ENCODE data around the gene ZCRB1.
A peak's percentile ranks its signal among the peaks of the same experiment; 100 is the strongest.

The ZCRB1 gene

GRCh38 chr12:42325653-42326474 lies at the start of gene ZCRB1, which contains the start of gene PPHLN1:
Gene ZCRB1 (minus strand): TSS chr12:42326094. CDS start chr12:42324102, 1,992 bp downstream.
Gene PPHLN1 (plus strand): TSS chr12:42326167. CDS start chr12:42335903, 9,736 bp downstream.
- Histone ChIP-seq H3K27me3 (ENCODE audit: insufficient read depth, low read length) (no peaks in the 10 kb centered on the region), H3K4me2 (ENCODE audit: low read length) (peak within 1 kb of the TSS; percentile 91), H3K79me2 (ENCODE audit: insufficient read depth, low read length) (peaks cover 45% of the 10 kb centered on the region), H4K20me1 (ENCODE audit: insufficient read depth, low read length) (no peaks in the 10 kb centered on the region), H3K4me3 (ENCODE audit: low read depth, low read length, poor library complexity, severe bottlenecking) (peak within 1 kb of the TSS; percentile 95), H3K9ac (ENCODE audit: low read length) (peak within 1 kb of the TSS; percentile 80), H3K27ac (ENCODE audit: low read depth, low read length, poor library complexity, severe bottlenecking) (peak within 1 kb of the TSS; percentile 75), H3K36me3 (ENCODE audit: insufficient read depth, low read length) (peaks cover 17% of the 10 kb centered on the region; the same call in 1 of the 2 replicates), H3K9me3 (ENCODE audit: low read length) (no peaks in the 10 kb centered on the region), H3K9me2 (ENCODE audit: low read depth, low read length) (no peaks in the 10 kb centered on the region), H2AFZ (ENCODE audit: low read length) (peak within 1 kb of the TSS; percentile 52), H3K4me1 (ENCODE audit: insufficient read depth, low read length, severe bottlenecking) (peaks cover 50% of the 10 kb centered on the region), H3F3A (ENCODE audit: insufficient read depth, low read length) (no peaks in the 10 kb centered on the region)
- TF ChIP-seq EZH2 (IDR thresholded peaks at IDR 0.05; ENCODE audit: borderline replicate concordance, low read length) (no peak), CTCF (IDR thresholded peaks at IDR 0.05; ENCODE audit: low read length) (no peak)

DNA sequence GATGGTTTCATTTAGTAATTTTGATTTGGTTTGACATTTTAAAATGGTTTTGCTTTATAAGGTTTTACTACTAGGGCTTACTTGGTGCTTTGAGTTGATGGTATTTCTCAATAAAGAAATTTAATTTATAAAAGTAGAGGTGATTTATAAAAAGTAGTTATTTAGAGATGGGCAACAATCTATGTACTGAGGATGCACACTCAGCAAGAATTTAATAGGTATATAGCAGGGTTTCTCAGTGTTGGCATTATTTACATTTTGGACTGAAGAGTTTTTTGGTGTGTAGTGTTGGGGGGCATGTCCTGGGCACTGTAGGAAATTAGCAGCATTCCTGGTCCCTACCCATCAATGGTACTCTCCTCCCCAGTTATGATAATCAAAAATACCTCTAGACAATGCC lies 47.8 kb upstream of the ZCRB1 start:
- Histone ChIP-seq H4K20me1 (ENCODE audit: insufficient read depth, low read length) (no peaks in the 10 kb centered on the region), H3K4me3 (ENCODE audit: low read depth, low read length, poor library complexity, severe bottlenecking) (no peak overlapping the region), H3K36me3 (ENCODE audit: insufficient read depth, low read length) (peaks cover 33% of the 10 kb centered on the region), H3K9me2 (ENCODE audit: low read depth, low read length) (no peaks in the 10 kb centered on the region), H3K4me1 (ENCODE audit: insufficient read depth, low read length, severe bottlenecking) (peaks cover 6% of the 10 kb centered on the region), H3K4me2 (ENCODE audit: low read length) (no peak overlapping the region), H3K79me2 (ENCODE audit: insufficient read depth, low read length) (no peaks in the 10 kb centered on the region), H3K9ac (ENCODE audit: low read length) (no peak overlapping the region), H2AFZ (ENCODE audit: low read length) (no peak overlapping the region), H3F3A (ENCODE audit: insufficient read depth, low read length) (0 out of 2 replicates have a peak, but pooled peaks cover 4% of the 10 kb centered on the region), H3K27ac (ENCODE audit: low read depth, low read length, poor library complexity, severe bottlenecking) (no peak overlapping the region), H3K9me3 (ENCODE audit: low read length) (no peaks in the 10 kb centered on the region), H3K27me3 (ENCODE audit: insufficient read depth, low read length) (no peaks in the 10 kb centered on the region)
- TF ChIP-seq CTCF (IDR thresholded peaks at IDR 0.05; ENCODE audit: low read length): no peak
- no peak for TF ChIP-seq EZH2 (IDR thresholded peaks at IDR 0.05; ENCODE audit: borderline replicate concordance, low read length)

GRCh38 chr12:42372154-42372791 lies 46.4 kb upstream of the ZCRB1 start:
- no peaks in the 10 kb centered on the region for H3K27me3 ChIP-seq (ENCODE audit: insufficient read depth, low read length)
- H3K79me2 ChIP-seq (ENCODE audit: insufficient read depth, low read length): no peaks in the 10 kb centered on the region
- H3K4me1 ChIP-seq (ENCODE audit: insufficient read depth, low read length, severe bottlenecking): peaks cover 6% of the 10 kb centered on the region

More at GRCh38 chr12:42372154-42372791, 46.4 kb upstream of the ZCRB1 start:
- H3K36me3 ChIP-seq (ENCODE audit: insufficient read depth, low read length): peaks cover 25% of the 10 kb centered on the region
- H4K20me1 ChIP-seq (ENCODE audit: insufficient read depth, low read length): no peaks in the 10 kb centered on the region
- no peak overlapping the region for H3K4me2 ChIP-seq (ENCODE audit: low read length)
- no peak overlapping the region for H3K27ac ChIP-seq (ENCODE audit: low read depth, low read length, poor library complexity, severe bottlenecking)
- H2AFZ ChIP-seq (ENCODE audit: low read length): no peak overlapping the region
- H3K9ac ChIP-seq (ENCODE audit: low read length): no peak overlapping the region
- H3F3A ChIP-seq (ENCODE audit: insufficient read depth, low read length): 0 out of 2 replicates have a peak, but pooled peaks cover 4% of the 10 kb centered on the region
- peak; percentile 88 for TF ChIP-seq CTCF (IDR thresholded peaks at IDR 0.05; ENCODE audit: low read length)
- no peak for TF ChIP-seq EZH2 (IDR thresholded peaks at IDR 0.05; ENCODE audit: borderline replicate concordance, low read length)
- H3K4me3 ChIP-seq (ENCODE audit: low read depth, low read length, poor library complexity, severe bottlenecking): no peak overlapping the region
- no peaks in the 10 kb centered on the region for H3K9me2 ChIP-seq (ENCODE audit: low read depth, low read length)
- H3K9me3 ChIP-seq (ENCODE audit: low read length): no peaks in the 10 kb centered on the region
